GM19372 (cell line): ENCODE data around the gene OR10V1.
A peak's percentile ranks its signal among the peaks of the same experiment; 100 is the strongest.

Experiments used
- ATAC-seq: cut with Tn5 transposase; IDR thresholded peaks from one replicate; pipeline ENCODE4 v1.9.1; 2021; ENCODE audit warnings: mild to moderate bottlenecking, low read depth, moderate library complexity; ENCODE audit not compliant: unreplicated experiment

Gene OR10V1, protein sequence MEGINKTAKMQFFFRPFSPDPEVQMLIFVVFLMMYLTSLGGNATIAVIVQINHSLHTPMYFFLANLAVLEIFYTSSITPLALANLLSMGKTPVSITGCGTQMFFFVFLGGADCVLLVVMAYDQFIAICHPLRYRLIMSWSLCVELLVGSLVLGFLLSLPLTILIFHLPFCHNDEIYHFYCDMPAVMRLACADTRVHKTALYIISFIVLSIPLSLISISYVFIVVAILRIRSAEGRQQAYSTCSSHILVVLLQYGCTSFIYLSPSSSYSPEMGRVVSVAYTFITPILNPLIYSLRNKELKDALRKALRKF

DNA sequence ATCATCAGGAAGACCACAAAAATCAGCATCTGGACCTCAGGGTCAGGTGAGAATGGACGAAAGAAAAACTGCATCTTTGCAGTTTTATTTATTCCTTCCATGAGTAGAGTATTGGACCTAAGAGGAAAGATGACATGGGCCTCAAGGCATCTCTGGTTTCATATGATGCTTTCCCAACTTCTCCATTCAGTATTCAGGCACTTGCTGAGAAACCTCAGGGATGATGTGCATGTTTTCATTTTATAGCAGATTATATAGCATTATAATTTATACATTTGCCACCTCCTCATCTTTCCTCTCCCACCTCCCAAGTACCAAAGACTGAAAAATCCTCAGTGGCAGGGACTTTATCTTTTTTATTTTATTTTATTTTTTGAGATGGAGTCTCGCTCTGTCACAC, at the start of gene OR10V1:
Gene OR10V1, minus strand, starts transcription at position 101 of the 400 bp plus-strand sequence. Its CDS starts 0 bp downstream, at position 101.
- no peak for ATAC-seq

DNA sequence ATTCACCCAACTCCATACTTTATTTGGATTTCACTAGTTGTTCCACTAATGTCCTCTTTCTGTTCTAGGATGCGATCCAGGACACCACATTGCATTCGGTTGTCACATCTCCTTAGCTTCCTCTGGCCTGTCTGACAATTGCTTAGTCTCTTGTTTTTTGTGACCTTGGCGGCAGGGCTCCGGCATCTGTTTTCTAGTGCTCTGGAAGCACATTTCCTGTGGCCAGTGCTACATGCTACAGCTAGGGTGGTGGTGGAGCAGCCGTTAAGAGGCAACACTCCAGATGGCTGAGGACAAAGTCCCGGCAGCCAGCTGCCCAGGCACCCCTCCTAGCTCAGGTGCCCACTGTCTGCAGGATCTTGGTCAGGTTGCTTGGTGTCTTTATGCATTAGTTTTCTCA, 48.3 kb upstream of the OR10V1 start:
- ATAC-seq: no peak

DNA sequence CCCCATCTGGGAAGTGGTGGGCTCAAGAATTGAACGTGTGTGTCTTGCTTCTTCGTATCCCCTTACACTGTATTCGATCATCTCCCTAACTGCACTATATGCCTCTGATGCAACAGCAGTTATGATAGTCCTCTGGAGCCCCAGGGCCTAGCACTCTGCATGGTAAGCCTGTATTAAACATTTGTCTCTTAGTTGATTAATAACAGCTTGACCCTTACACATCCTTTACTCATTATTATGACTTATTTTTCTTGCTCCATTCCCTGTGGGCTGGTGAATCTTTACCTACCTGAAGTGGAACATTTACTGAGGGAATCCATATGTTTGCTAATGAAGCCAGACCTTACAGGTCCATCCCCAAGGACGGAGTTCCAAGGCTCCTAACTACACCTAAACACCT, 47.1 kb upstream of the OR10V1 start:
- no peak for ATAC-seq

DNA sequence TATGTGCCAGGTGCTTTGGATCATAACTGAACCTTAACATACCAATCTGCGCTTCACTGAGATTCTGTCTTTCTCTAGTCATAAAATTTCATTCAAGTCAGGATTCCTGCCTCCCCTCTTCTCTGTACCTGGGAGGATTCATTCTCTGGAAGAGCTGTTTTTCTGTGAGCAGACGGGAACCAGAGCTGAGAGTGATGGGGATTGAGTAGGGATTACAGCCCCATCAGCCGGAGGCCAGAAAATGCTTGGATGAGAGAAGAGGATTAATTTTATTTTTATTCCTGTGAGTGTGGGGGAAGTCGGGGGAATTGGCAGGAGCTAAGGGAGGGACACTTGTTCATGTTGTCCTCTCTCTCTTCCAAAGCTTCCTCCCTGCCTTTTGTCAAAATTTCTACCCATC, 46.3 kb upstream of the OR10V1 start:
- ATAC-seq: no peak

DNA sequence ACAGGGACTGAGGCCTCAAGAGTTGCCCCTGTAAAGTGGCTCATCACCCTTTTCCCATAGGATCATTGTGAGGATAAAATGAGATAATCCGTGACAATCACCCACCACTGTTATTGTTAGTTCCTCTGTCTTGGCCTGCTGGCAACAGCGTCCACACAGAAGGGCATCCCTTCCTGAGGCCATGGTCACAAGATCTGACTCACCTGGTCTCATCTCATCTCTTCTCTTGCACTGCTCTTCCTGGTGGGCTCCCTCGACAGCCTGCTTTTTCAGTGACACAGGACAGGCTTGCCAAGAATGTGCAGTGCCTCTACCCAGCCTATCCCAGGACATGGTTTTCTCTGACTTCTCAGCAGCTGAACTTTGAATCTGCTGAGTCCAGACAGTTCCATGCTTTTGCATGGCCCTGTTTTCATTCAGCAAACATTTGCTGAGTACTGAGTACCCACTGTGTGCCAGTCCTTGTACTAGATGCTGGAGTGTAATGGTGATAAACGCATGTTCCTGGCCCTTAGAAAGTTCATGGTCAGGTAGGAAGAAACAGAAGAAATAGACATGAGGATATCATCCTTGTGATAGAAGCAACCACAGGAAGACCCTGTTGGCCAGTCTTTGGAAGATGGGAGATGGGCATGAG, 44.9 kb upstream of the OR10V1 start:
- ATAC-seq: no peak

DNA sequence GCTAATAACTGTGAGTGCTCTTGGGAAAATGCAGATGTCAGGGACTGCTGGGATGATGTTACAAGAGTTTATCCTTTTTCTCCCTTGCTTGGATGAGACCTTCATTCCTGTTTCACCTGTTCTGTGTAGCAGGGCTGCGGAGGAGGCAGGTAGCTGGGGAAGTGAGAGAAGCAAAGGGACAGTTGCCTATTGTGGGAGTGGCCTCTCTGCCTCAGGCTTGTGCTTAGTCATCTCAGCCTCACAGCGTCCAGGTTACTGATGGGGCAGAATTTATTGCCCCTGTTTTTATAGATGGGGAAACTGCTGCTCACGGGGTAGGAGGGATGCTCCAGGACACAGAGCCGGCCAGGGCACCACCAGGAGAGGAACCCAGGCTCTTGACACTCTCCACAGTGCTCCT, 43.2 kb upstream of the OR10V1 start:
- ATAC-seq: no peak

DNA sequence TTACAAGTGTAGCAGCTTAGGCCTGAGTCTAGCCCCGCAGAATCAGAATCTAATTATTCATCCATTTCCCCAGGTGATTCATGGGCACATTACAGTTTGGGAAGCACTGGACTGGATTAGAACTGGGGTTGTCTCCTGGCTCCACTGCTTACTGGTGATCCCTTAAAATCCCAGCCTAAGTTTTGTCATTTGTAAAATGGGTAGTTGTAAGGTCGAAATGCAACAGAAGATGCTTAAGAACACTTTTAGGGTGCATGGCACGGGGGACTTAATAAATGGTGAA, 42.9 kb upstream of the OR10V1 start:
- ATAC-seq: no peak

DNA sequence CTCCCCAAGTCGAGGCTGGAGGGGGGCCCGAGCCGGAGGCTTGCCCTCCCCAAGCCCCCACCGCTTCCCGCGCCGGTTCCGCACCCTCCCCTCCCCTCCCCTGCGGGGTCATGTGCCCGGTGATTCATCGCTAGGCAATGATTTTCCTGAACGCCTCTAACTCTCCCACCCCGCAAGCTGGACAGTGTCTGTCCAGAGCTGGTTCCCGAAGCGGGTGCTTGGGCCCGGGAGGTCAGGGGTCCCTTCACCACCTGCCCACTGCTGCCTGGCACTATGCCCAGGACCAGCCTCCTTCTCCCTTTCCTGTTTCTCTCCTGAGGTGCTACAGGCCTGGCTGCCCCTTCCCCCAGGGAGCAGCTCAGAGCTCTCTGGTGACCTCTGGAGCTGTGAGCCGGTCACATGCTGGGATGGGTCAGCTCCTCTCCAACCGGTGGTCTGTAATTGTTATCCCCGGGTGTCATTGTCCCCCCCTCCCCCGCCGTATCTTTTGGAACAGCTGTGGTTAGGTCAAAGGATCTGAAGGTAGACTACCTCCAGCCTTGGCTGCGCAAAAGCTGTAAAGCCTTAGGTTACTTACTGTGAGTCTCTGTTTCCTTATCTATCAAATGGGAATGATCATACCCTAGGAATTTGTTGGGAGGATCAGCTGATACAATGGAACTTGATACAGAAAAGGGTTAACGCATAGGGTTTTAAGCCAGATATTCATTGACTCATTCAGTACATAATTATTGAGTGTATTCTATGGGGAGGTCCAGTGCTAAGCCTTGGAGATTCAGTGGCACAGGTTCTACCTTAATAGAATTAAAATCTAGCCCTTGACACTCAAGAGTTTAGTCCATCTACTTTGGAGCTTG, 42.3 kb upstream of the OR10V1 start:
- ATAC-seq: peak; percentile 3

DNA sequence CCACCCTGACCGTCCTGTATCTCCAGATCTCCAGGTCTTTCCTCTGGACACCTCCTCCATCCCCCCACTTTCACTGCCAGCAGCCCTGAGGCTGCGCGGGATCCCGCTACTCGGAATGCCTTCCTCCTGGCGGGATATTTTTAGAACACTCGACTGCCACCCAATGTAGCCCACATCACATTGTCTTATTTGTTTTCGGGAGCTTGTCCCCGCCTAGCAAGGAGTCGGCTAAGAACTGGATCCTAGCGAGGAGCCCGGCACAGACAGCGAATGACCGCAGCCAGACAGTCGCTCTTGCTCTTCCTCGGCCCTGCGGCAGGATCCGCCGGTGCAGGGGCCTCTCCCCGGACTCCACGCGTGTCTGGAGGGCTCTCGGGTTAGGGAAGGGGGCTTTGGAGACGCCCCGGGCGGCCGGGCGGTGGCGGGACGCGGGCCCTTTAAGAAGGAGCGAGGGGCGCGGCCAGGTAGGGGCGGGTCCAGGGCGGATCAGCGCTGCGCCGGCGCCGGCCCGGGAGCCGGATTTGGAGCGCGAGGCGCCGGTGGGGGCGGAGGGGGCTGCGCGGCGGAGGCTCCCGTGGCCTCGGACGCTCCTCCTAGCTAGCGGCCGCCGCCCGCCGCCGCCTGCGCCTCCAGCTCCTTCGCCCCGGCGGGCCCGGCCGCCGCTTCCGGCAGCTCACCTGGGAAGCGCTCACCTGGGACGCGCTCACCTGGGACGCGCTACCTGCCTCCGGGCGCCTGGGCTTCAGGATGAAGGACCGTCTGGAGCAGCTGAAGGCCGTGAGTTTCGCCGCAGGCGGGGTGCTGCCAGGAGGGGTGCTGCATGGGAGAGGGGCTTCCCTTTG, 41.4 kb upstream of the OR10V1 start, which contains the start of gene STX3:
Gene STX3, plus strand, starts transcription at position 518 of the 842 bp plus-strand sequence. Its CDS starts 230 bp downstream, at position 748.
- ATAC-seq: peak; percentile 72

DNA sequence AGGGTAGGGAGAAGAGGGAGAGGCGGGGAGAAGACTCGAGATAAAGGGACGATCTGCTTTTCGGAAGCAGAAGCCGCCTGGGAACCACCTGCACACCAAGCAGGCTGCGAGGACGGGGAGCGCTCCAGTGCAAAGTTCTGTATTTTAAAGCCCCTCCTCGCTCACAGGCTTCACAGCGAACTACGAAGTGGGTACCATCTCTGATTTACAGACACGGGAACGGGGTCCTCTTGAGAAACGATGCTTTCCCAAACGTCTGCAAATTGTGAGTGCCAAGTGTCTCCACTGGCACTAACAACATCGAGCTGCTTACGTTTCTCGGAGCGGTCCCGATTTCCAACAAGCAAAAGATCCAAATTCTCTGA, 40.8 kb upstream of the OR10V1 start:
- peak; percentile 17 for ATAC-seq

DNA sequence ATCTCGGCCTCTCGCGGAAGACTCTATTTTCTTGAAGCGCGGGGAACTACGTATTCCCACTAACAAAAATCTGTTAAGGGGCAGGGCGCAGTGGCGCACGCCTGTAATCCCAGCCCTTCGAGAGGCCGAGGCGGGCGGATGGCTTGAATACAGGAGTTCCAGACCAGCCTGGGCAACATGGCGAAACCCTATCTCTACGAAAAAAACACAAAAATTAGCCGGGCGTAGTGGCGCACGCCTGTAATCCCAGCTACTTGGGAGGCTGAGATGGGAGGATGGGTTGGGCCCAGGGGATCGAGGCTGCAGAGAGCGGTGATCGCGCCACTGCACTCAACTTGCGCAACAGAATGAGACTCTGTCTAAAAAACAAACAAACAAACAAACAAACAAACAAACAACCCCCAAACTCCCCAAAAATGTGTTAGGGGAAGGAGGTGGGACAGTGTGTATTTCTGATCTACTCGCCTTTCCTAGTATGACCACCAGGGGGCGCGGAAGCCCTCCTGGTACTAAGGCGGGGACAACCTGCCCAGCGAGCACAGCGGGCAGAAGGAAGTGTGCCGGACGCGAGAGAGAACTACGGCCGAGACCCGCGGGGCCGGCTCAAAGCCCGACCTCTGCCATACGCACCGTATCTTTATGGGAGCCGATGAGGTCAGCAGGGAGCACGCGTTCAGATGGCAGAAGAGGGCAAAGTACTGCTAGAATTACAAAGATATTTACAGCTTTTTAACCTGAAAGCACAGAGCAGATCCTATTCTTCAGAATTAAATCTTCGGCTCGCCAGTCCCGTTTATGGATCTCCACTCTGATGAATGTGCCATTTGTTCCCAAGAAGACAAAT, 40.2 kb upstream of the OR10V1 start:
- peak; percentile 74 for ATAC-seq

DNA sequence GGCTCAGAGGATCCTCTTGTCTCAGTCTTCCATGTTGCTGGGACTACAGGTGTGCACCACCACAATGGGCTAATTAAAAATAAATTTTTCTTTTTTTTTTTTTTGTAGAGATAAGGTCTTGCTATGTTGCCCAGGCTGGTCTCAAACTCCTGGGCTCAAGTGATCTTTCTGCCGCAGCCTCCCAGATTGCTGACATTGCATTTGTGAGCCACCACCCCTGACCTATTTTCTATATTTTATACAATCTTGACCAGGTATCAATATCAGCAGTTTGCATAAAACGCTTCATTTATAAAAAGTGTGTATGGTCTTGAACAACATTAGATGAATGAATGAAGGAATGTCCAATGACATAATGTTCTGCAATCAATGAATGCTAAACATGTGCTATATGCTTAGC, 32.5 kb upstream of the OR10V1 start:
- no peak for ATAC-seq

DNA sequence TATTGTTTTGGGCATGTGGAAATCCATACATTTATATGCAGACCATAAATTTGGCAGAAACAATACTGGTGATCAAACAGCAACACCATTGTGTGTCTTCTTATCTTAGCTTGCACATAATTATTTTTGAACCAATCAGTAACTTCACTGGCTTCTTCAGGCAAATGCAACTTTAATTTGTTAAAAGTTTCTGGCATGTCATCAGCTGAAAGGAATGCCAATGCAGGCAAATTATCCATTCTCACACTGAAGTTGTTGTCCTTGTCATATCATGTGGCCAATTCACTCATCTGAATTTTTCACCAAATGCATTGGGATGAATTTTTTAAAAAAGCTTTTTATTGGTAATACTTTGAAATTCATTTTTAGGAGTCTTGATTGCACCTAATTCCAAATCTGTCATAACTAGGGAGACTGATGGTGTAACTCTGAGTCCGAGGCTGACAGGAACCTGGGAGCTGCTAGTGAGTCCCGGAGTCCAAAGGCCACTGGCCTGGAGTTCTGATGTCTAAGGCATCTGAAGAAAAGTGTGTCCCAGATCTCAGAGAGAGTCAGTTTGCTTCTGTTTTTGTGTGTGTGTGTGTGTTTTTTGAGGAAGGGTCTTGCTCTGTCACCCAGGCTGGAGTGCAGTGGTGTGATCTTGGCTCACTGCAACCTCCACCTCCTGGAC, 17.4 kb upstream of the OR10V1 start:
- ATAC-seq: no peak

DNA sequence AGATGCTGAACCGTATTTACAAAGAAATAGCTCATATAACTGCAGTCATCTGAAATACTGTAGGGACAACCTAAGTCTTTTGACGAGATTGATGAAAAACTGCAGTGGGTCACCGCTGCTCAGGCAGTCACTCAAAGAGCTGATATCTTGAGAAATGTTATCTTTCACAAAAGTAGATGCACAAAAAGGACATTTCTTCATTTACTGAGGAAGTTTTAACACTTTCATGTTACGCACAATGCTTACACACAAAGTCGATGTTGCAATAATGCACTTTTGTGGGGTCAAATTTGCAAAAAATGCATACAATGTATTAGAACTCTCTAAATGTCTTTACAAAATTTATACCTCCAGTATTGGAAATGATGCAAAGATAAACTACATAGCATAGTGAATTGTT, 16.2 kb upstream of the OR10V1 start:
- ATAC-seq: no peak

DNA sequence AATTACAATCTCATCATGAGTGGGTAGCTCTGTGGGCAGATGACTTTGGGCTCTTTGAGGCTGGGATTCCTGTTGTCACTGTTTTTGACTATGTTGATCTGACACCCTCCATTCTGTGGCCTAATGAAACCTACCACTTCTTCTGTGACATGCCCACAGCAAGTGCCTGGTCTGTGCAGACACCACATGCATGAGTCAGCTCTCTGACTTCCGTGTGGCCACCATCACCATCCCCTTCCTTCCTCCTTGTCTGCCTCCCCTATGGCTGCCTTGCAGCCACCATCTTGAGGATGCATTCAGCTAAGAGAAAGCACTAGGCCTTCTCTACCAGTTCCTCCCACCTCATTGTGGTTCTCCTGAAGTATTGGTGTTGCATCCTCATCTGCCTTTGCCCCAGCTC, 15.3 kb upstream of the OR10V1 start:
- no peak for ATAC-seq

DNA sequence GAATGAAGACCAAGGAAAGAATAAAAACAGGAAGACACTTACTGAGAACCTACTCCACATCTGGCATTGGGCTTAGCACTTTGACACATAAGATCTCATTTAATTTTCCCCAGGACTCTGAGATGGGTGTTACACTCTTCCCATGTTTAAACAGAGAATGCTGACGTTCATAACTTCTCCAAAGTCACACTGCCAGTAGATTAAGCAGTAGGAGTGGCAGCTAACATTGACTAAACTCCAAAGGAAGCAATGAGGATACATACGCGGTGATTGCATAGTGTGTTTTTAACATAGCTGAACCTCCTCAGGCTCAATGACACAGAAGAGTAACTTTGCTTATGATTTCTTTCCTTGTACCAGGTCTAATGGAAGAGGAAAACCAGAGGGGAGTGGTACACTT, 14.5 kb upstream of the OR10V1 start:
- ATAC-seq: no peak

DNA sequence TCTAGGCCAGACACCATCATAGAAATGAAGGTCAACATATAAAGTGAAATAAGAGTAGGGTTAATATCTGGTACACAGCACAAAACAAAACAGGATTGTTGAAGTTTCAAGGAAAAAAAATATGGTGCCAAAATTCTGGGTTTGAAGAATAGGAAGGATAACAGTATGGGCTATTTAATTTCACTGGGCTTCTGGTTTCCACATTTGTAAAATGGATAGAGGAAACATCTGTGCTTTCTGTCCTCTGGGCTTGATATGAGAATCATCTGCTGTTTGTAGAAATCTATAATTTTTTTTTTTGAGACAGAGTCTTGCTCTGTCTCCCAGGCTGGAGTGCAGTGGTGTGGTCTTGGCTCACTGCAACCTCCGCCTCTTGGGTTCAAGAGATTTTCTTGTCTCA, 13.8 kb upstream of the OR10V1 start:
- no peak for ATAC-seq

DNA sequence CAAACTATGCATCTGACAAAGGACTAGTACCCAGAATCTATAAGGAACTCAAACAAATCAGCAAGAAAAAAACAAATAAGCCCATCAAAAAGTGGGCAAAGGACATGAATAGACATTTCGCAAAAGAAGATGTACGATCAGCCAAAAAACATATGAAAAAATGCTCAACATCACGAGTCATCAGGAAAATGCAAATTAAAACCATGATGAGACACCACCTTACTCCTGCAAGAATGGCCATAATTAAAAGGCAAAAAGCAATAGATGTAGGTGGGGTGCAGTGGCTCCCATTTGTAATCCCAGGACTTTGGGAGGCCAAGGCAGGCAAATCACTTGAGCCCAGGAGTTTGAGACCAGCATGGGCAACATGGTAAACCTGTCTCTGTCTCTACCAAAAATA, 10.4 kb upstream of the OR10V1 start:
- ATAC-seq: no peak

DNA sequence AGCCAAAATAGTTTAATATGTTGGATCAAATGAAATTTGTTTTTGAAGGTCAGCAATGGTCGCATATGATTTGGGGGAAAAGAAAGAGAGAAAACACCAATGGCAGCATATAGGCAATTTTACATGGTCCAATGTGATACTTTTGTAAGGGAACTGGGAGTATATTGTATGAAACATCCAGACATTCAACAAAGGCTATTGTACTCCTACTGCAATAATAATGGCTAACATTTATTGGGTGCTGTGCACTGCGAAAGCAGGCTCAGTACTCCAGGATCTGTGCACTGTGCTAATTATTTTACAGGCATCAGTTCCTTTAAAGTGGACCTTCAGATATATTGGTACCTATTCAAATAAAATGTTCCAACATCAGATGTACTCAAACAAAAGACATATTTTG, 5.9 kb upstream of the OR10V1 start:
- no peak for ATAC-seq
